Endothelial cell (in vitro differentiated cells): ENCODE results near the gene AGL. TPM values are rescaled to one million over a fixed set of nuclear protein-coding genes. Genes with fewer than 3 reads are reported as not detected.

Experiments
- DNase-seq: peaks from one replicate; pipeline ENCODE4 v3.0.0; 2021; ENCODE audit warnings: low spot score
- H3K27ac Mint-ChIP-seq: one replicate; pipeline ENCODE4 v1.8.0; 2021; ENCODE audit warnings: mixed read lengths, inconsistent platforms; ENCODE audit not compliant: unreplicated experiment
- H3K27me3 Mint-ChIP-seq: one replicate; pipeline ENCODE4 v1.8.0; 2021; ENCODE audit warnings: mild to moderate bottlenecking, moderate library complexity, mixed read lengths, inconsistent platforms; ENCODE audit not compliant: unreplicated experiment
- H3K36me3 Mint-ChIP-seq: one replicate; pipeline ENCODE4 v1.8.0; 2021; ENCODE audit warnings: mild to moderate bottlenecking, low read depth, mixed read lengths, inconsistent platforms; ENCODE audit not compliant: unreplicated experiment
- H3K4me1 Mint-ChIP-seq: one replicate; pipeline ENCODE4 v1.8.0; 2021; ENCODE audit warnings: mild to moderate bottlenecking, mixed read lengths, inconsistent platforms; ENCODE audit not compliant: unreplicated experiment
- H3K4me3 Mint-ChIP-seq: one replicate; pipeline ENCODE4 v1.8.0; 2021; ENCODE audit warnings: mild to moderate bottlenecking, mixed read lengths, inconsistent platforms; ENCODE audit not compliant: unreplicated experiment
- H3K9me3 Mint-ChIP-seq: one replicate; pipeline ENCODE4 v1.8.0; 2021; ENCODE audit warnings: mixed read lengths, inconsistent platforms; ENCODE audit not compliant: unreplicated experiment
- CTCF ChIP-seq: fragments of 200-600 bp; sonication (generic); IDR thresholded peaks from one replicate; pipeline ENCODE4 v1.5.0; 2021; ENCODE audit warnings: antibody characterized with exemption; ENCODE audit not compliant: unreplicated experiment
- total RNA-seq: library from RNA; stranded (reverse); fragmentation: NEBNext Ultra II Directional; extraction: Animal tissue kit (Norgen Biotek cat#: 25700); gene quantifications from one replicate; pipeline ENCODE4 v1.2.1, GENCODE V29; 2021; ENCODE audit not compliant: unreplicated experiment

AGL gene
- total RNA-seq, 1 donor from 2014 or later: 26.7 TPM

GRCh38 chr1:99963041-99963795 is 113.1 kb downstream of the AGL start:
- no peak overlapping the region for H3K27ac Mint-ChIP-seq
- H3K27me3 Mint-ChIP-seq: peaks cover 4% of the 10 kb centered on the region
- no peak overlapping the region for H3K4me3 Mint-ChIP-seq
- no peaks in the 10 kb centered on the region for H3K9me3 Mint-ChIP-seq
- peaks cover 1% of the 10 kb centered on the region for H3K4me1 Mint-ChIP-seq
- H3K36me3 Mint-ChIP-seq: no peaks in the 10 kb centered on the region
- TF ChIP-seq CTCF: no peak
- no peak for DNase-seq

- no peak for TF ChIP-seq CTCF
These were observed 114.6 kb downstream of the AGL start for GRCh38 chr1:99964806-99965205.

DNA sequence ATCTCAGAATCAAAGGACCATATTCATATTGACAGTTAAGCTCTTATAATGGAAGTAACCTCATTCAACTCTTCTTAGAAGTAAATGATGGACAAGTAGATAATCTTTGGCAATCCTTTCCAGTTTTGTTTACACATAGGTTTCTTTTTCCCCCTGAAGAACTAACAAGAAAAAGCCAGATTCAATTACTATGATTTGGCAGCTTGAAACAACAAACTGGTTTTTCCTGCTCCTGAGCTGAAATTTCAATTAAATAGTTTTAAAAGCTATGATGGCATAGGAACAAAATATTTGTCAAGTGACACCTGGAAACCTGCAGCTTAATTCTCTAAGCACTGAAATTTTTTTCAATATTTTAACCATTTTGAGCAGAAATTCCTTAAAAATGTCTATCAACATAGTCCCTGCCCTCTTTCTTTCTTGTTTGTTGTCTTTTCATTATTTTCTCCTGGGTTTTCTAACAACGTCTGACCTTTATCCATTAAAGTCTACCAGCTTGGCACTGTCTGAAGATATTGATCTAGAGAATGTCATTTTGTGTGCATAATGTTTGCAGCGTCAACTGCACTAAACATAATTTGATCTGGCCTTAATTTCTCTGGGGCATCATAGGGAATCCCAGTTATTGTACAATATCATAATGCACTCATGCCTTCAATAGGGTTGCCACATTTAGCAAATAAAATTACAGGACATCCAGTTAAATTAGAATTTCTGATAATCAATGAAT is 115.7 kb downstream of the AGL start:
- no peaks in the 10 kb centered on the region for H3K36me3 Mint-ChIP-seq
- H3K27ac Mint-ChIP-seq: no peak overlapping the region
- H3K4me1 Mint-ChIP-seq: peaks cover 16% of the 10 kb centered on the region
- H3K9me3 Mint-ChIP-seq: no peaks in the 10 kb centered on the region
- H3K4me3 Mint-ChIP-seq: no peak overlapping the region
- peaks cover 7% of the 10 kb centered on the region for H3K27me3 Mint-ChIP-seq
- TF ChIP-seq CTCF: no peak
- DNase-seq: no peak

More at GRCh38 chr1:99964806-99965205, 114.6 kb downstream of the AGL start:
- Mint-ChIP-seq H3K4me1 (peaks cover 9% of the 10 kb centered on the region), H3K27ac (no peak overlapping the region), H3K27me3 (no peaks in the 10 kb centered on the region), H3K4me3 (no peak overlapping the region), H3K9me3 (no peaks in the 10 kb centered on the region), H3K36me3 (no peaks in the 10 kb centered on the region)
- DNase-seq: no peak

- Mint-ChIP-seq H3K27me3 (peaks cover 9% of the 10 kb centered on the region), H3K36me3 (no peaks in the 10 kb centered on the region), H3K27ac (no peak overlapping the region), H3K9me3 (no peaks in the 10 kb centered on the region), H3K4me3 (peak overlapping the region; percentile 72), H3K4me1 (peaks cover 18% of the 10 kb centered on the region)
- DNase-seq: no peak
- TF ChIP-seq CTCF: no peak
These were observed 118.1 kb downstream of the AGL start for GRCh38 chr1:99968214-99968613.

GRCh38 chr1:99969260-99969728 is 119.1 kb downstream of the AGL start:
- no peak for DNase-seq
- peak overlapping the region; percentile 42 for H3K27ac Mint-ChIP-seq
- no peaks in the 10 kb centered on the region for H3K9me3 Mint-ChIP-seq
- H3K4me1 Mint-ChIP-seq: peaks cover 18% of the 10 kb centered on the region
- TF ChIP-seq CTCF: no peak
- peaks cover 9% of the 10 kb centered on the region for H3K27me3 Mint-ChIP-seq
- H3K4me3 Mint-ChIP-seq: peak overlapping the region; percentile 93
- H3K36me3 Mint-ChIP-seq: no peaks in the 10 kb centered on the region
